Heart left ventricle (tissue), 16 donors: ENCODE measurements around the gene AKAP17A. TPM values are rescaled to one million over a fixed set of nuclear protein-coding genes. Genes with fewer than 3 reads are reported as not detected.

Experiments used
- ATAC-seq, 4 donors: fragments of 200-7000 bp; cut with Tn5 transposase; one replicate each; pipeline ENCODE4 v1.9.1; 2020 to 2022; ENCODE audit warnings: moderate library complexity in 4 of 4, mild to moderate bottlenecking in 3 of 4, moderate number of reproducible peaks in 1 of 4
- DNase-seq, 5 donors: peaks; one replicate each; pipeline ENCODE4 v3.0.0-alpha.2; 2020
- H3K27ac ChIP-seq, 12 donors: fragments of 200-600 bp; sonication (generic) in 4 of 12; one replicate each; pipeline versions ENCODE4 v1.5.0 to v1.8.0; 2016 to 2022; ENCODE audit warnings: mild to moderate bottlenecking in 2 of 12
- H3K27me3 ChIP-seq, 9 donors: fragments of 200-600 bp; sonication (generic) in 2 of 9; one replicate each; pipeline versions ENCODE4 v1.5.1 to v1.8.0; 2016 to 2022; ENCODE audit warnings: mild to moderate bottlenecking in 3 of 9
- H3K36me3 ChIP-seq, 9 donors: fragments of 200-600 bp; sonication (generic) in 2 of 9; one replicate each; pipeline versions ENCODE4 v1.5.0 to v1.8.0; 2018 to 2022; ENCODE audit warnings: mild to moderate bottlenecking in 2 of 9
- H3K4me1 ChIP-seq, 12 donors: fragments of 200-600 bp; sonication (generic) in 4 of 12; one replicate each; pipeline versions ENCODE4 v1.5.0 to v1.8.0; 2016 to 2022; ENCODE audit warnings: mild to moderate bottlenecking in 3 of 12
- H3K4me3 ChIP-seq, 12 donors: fragments of 200-600 bp; sonication (generic) in 4 of 12; one replicate each; pipeline versions ENCODE4 v1.5.0 to v1.8.0; 2017 to 2022; ENCODE audit warnings: mild to moderate bottlenecking in 9 of 12, moderate library complexity in 4 of 12
- H3K9me3 ChIP-seq, 12 donors: fragments of 200-600 bp; sonication (generic) in 4 of 12; one replicate each; pipeline versions ENCODE4 v1.5.0 to v1.8.0; 2016 to 2022; ENCODE audit warnings: mild to moderate bottlenecking in 1 of 12
- CTCF ChIP-seq, 12 donors: fragments of 200-600 bp; sonication (generic) in 4 of 12; IDR thresholded peaks; one replicate each; pipeline versions ENCODE4 v1.5.0 to v1.8.0; 2018 to 2022; ENCODE audit warnings: antibody characterized with exemption in 12 of 12, mild to moderate bottlenecking in 5 of 12
- POLR2A ChIP-seq, 2 donors: fragments of 450-650 bp; IDR thresholded peaks; one replicate each; pipeline ENCODE4 v1.6.1; 2017; ENCODE audit warnings: antibody characterized with exemption in 2 of 2, mild to moderate bottlenecking in 2 of 2, moderate library complexity in 2 of 2
- WGBS, 4 donors: extraction: QIAGEN DNeasy Blood & Tissue Kit in 2 of 4; methylation state at CpG; one replicate each; pipeline versions ENCODE4 v1.1.5 to v1.1.7; 2013 to 2018; 5-methylcytosine and 5-hydroxymethylcytosine counted together
- intact Hi-C, 10 donors: fragments of 100-400 bp; cut with DNase I; formaldehyde crosslinking; loops; one replicate each; pipeline versions ENCODE4 v1.11.1 to v1.14.2; 2022
- polyA plus RNA-seq, 2 donors: library from polyadenylated mRNA; stranded (reverse); fragments of 200-250 nt; gene quantifications; one replicate each; pipeline ENCODE4 v1.2.3, GENCODE V29; 2013
- total RNA-seq, 9 donors: library from RNA; depleted of rRNA in 2 of 9; stranded (reverse); fragments of >200 nt in 2 of 9; fragmentation: NEBNext Ultra II Directional in 3 of 9; extraction: Animal tissue kit (Norgen Biotek cat#: 25700) in 3 of 9; gene quantifications; one replicate each; pipeline versions ENCODE4 v1.1.0 to v1.2.4, GENCODE V29; 2016 to 2023
- donor health status: ischemic (EF 13 %, LVEDD 7.1; RV severe dilation, severe dysfunction).
- donor health status: healthy with polysubstance abuse.
- donor health status: DM: no; HTN: yes; CAD: no.
- donor health status: DM: no; HTN: no; CAD: no.
- donor health status: ischemic (EF 25% LVEDD 6.9; RV normal size, moderate dysfunction).
- donor health status: ischemic (EF 25% LVEDD 5.7; RV mildly dilated, moderate dysfunction).
- donor health status: healthy.
- donor health status: DM: yes; HTN: yes; CAD: no.
- donor health status: ischemic (EF 35%, LVEDD 5.7; RV mildly dilated, moderate dysfunction).
- donor health status: nonischemic (EF 11% LVEDD 7.7; RV severe dilation, severe dysfunction).
- donor health status: DM: yes; HTN: yes; CAD: no.
- donor health status: PGD.
- donor health status: ischemic (EF 29% LVEDD 5.4; RV normal size, mild dysfunction).
- donor health status: nonischemic (EF 23%, LVEDD 6.1; RV moderate dilation, normal function).

The AKAP17A gene
- total and polyA plus RNA-seq, 11 donors = 12.5 to 20.4 (median 16.1) TPM

DNA sequence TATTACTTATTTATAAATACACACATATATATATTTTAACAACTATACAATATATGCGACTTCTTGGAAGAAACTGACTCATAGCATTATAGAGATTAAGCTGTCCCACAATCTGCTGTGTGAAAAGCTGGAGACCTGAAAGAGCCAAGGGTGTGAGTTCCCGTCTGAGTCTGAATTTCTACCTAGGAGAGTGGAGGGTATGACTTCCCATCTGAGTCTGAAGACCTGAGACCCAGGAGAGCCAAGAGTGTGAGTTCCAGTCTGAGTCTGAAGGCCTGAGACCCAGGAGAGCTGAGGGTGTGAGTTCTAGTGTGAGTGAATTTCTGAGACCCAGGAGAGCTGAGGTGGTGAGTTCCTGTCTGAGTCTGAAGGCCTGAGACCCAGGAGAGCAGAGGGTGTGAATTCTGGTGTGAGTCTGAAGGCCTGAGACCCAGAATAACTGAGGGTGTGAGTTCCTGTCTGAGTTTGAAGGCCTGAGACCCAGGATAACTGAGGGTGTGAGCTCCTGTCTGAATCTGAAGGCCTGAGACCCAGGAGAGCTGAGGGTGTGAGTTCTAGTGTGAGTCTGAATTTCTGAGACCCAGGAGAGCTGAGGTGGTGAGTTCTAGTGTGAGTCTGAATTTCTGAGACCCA lies 45.5 kb upstream of the AKAP17A start:
- intact Hi-C loops = loop anchor here in 1 of 10 donors (10.0 kb wide), 1 partner anchor 61 kb away; no protein-coding TSS in a partner anchor
- no peaks in the 10 kb centered on the region for H3K36me3 ChIP-seq
- TF ChIP-seq CTCF (IDR thresholded peaks at IDR 0.05) (no peak), POLR2A (IDR thresholded peaks at IDR 0.05) (no peak)

DNA sequence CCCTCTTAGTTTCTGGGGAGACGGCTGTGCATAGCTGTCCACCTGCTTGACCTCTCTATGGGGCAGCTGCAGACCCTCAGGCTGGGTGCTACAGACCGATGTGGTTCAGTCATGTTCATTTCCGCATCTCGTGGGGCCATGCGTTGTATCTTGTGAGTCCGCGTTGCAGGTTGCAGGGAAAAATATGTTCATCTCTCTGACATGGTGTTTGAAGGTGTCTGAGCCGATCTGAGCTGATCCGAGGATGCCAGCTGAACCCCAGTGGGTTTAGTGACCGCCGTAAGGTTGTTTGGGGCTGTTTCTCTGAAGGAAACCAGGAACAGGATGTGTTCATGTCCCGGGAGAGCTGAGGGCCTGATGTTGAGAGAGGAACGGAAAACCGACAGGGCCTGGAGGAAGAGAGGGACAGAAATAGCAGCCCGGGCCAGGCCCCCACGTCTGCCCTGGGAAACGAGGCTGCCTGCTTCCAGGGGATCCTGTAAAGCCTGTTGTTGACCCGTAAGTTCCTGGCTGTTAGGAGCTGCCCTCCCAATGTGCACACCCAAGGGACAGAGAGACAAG lies 44.6 kb upstream of the AKAP17A start:
- Histone ChIP-seq H3K36me3 (no peaks in the 10 kb centered on the region), H3K27ac (peak overlapping the region; percentile 10 to 90 (median 68)), H3K27me3 (no peaks in the 10 kb centered on the region), H3K4me1 (peaks cover 0 to 11% (median 5%) of the 10 kb centered on the region in 12 donors), H3K9me3 (peaks cover 0 to 11% (median 0%) of the 10 kb centered on the region in 12 donors), H3K4me3 (peak overlapping the region in 1 of 12 donors; percentile 5)
- 27 to 56% (median 46%) methylated on average over 14 to 18 of the region's 18 CpGs for WGBS, 4 donors
- intact Hi-C loops = loop anchor here in 1 of 10 donors (10.0 kb wide), 1 partner anchor 62 kb away; no protein-coding TSS in a partner anchor
- DNase-seq (peak in 3 of 5 donors; percentile 35 to 66 (median 61)), ATAC-seq (peak in 3 of 4 donors; percentile 38 to 97 (median 48))
- TF ChIP-seq POLR2A (IDR thresholded peaks at IDR 0.05) = no peak
- TF ChIP-seq CTCF (IDR thresholded peaks at IDR 0.05) = no peak

More for the DNA sequence above, 45.5 kb upstream of the AKAP17A start:
- Histone ChIP-seq H3K9me3 (peaks cover 0 to 11% (median 0%) of the 10 kb centered on the region in 12 donors), H3K4me1 (peaks cover 0 to 11% (median 5%) of the 10 kb centered on the region in 12 donors), H3K27me3 (no peaks in the 10 kb centered on the region), H3K4me3 (no peak overlapping the region), H3K27ac (peak overlapping the region in 5 of 12 donors; percentile 62 to 90 (median 82))
- WGBS, 4 donors = 87 to 95% (median 94%) methylated on average over 2 of the region's 2 CpGs
- DNase-seq (no peak), ATAC-seq (no peak)

DNA sequence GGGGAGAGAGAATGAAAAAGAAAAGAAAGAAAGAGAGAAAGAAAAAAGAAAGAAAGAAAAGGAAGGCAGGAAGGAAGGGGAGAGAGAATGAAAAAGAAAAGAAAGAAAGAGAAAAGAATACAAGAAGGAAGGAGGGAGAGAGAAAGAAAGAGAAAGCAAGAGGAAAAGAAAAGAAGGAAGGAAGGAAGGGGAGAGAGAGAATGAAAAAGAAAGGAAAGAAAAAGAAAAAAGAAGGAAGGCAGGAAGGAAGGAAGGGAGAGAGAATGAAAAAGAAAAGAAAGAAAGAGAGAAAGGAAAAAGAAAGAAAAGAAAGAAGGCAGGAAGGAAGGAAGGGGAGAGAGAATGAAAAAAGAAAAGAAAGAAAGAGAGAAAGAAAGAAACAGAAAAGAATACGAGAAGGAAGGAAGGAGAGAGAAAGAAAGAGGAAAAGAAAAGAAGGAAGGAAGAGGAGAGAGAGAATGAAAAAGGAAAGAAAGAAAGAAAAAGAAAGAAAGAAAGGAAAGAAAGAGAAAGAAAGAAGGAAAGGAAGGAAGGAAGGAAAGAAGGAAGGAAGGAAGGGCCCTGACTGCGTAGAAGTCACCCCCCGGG lies 39.4 kb upstream of the AKAP17A start:
- no peak for DNase-seq
- peaks cover 0 to 18% (median 0%) of the 10 kb centered on the region in 12 donors for H3K9me3 ChIP-seq
- ATAC-seq = no peak
- no peak overlapping the region for H3K27ac ChIP-seq
- H3K36me3 ChIP-seq = no peaks in the 10 kb centered on the region
- TF ChIP-seq CTCF (IDR thresholded peaks at IDR 0.05) (no peak), POLR2A (IDR thresholded peaks at IDR 0.05) (no peak)
- H3K27me3 ChIP-seq = no peaks in the 10 kb centered on the region
- peaks cover 0 to 14% (median 4%) of the 10 kb centered on the region in 12 donors for H3K4me1 ChIP-seq
- intact Hi-C loops = no loop called here
- H3K4me3 ChIP-seq = no peak overlapping the region
- 73 to 82% (median 79%) methylated on average over 3 of the region's 3 CpGs for WGBS, 4 donors
